K562 (cell line): ENCODE measurements around the gene KLHDC7A. TPM values are rescaled to one million over a fixed set of nuclear protein-coding genes. Genes with fewer than 3 reads are reported as not detected.

Source experiments
- ARID2 ChIP-seq: fragments of 450-650 bp; IDR thresholded peaks from 2 replicates; pipeline ENCODE4 v1.6.1; 2017; ENCODE audit warnings: antibody characterized with exemption, mild to moderate bottlenecking
- DDX20 ChIP-seq: fragments of 450-650 bp; IDR thresholded peaks from 2 replicates; pipeline ENCODE4 v1.6.1; 2016; ENCODE audit warnings: missing genetic modification characterization, low read depth, mild to moderate bottlenecking, missing compliant biosample characterization, moderate library complexity
- EWSR1 ChIP-seq: fragments of 450-650 bp; IDR thresholded peaks from 2 replicates; pipeline ENCODE4 v1.6.1; 2018; ENCODE audit warnings: borderline replicate concordance, mild to moderate bottlenecking, low read depth, moderate library complexity; ENCODE audit not compliant: partially characterized antibody
- FOXA3 ChIP-seq, 2 experiments: fragments of 450-650 bp in 1 of 2; sonication (generic) in 1 of 2; formaldehyde crosslinking; IDR thresholded peaks in 1 of 2; conservative IDR thresholded peaks in 1 of 2; 2 replicates each; pipeline versions ENCODE4 v1.4.0 to v1.8.0; 2020 to 2022; ENCODE audit warnings: mild to moderate bottlenecking in 2 of 2, missing genetic modification reagents in 1 of 2
- MCM7 ChIP-seq, 2 experiments: fragments of 450-650 bp; IDR thresholded peaks; 2 replicates each; pipeline ENCODE4 v1.6.1; 2016 to 2018
- PHF20 ChIP-seq: fragments of 450-650 bp; IDR thresholded peaks from 2 replicates; pipeline ENCODE4 v1.6.1; 2018; ENCODE audit not compliant: partially characterized antibody
- PPARD ChIP-seq: fragments of 250-450 bp; sonication (Bioruptor Pico); IDR thresholded peaks from 2 replicates; pipeline ENCODE4 v1.8.0; 2022; ENCODE audit warnings: inconsistent platforms, mild to moderate bottlenecking, moderate library complexity
- SIN3B ChIP-seq: fragments of 450-650 bp; IDR thresholded peaks from 2 replicates; pipeline ENCODE4 v1.6.1; 2017; ENCODE audit warnings: low read depth, mild to moderate bottlenecking, moderate library complexity
- SNIP1 ChIP-seq: fragments of 450-650 bp; IDR thresholded peaks from 2 replicates; pipeline ENCODE4 v1.7.1; 2017; ENCODE audit warnings: low read depth, mild to moderate bottlenecking
- TAF9B ChIP-seq: fragments of 450-650 bp; IDR thresholded peaks from 2 replicates; pipeline ENCODE4 v1.6.1; 2018; ENCODE audit warnings: mild to moderate bottlenecking; ENCODE audit not compliant: partially characterized antibody
- ZBTB17 ChIP-seq: fragments of 450-650 bp; formaldehyde crosslinking; IDR thresholded peaks from 2 replicates; pipeline ENCODE4 v1.4.0; 2020; ENCODE audit warnings: mild to moderate bottlenecking
- ZEB2 ChIP-seq: fragments of 450-650 bp; IDR thresholded peaks from 2 replicates; pipeline ENCODE4 v1.6.1; 2016
- ZNF140 ChIP-seq: fragments of 250-450 bp; sonication (Bioruptor Pico); IDR thresholded peaks from 2 replicates; pipeline ENCODE4 v1.8.0; 2021; ENCODE audit warnings: moderate library complexity, mild to moderate bottlenecking, inconsistent platforms
- ZNF274 ChIP-seq: IDR thresholded peaks from 2 replicates; pipeline ENCODE4 v1.6.1; 2011; ENCODE audit warnings: low read depth, mild to moderate bottlenecking, low read length, moderate library complexity, borderline replicate concordance
- ZNF384 ChIP-seq: IDR thresholded peaks from 2 replicates; pipeline ENCODE4 v1.6.1; 2012; ENCODE audit warnings: low read depth, low read length, improper control_type of control experiment
- ZNF431 ChIP-seq: sonication (generic); formaldehyde crosslinking; IDR thresholded peaks from 2 replicates; pipeline ENCODE4 v1.8.0; 2022; ENCODE audit warnings: mild to moderate bottlenecking, missing genetic modification reagents
- polyA plus RNA-seq, 8 experiments: library from polyadenylated mRNA; depleted of rRNA in 4 of 8; stranded (reverse) in 5 of 8; unstranded in 3 of 8; fragments of >200 nt; fragmentation: Nextera tagmentation in 2 of 8; fragmentation: Illumina TruSeq in 1 of 8; extraction: Ambion mirVana in 2 of 8; extraction: Trizol in 1 of 8; gene quantifications; 2 replicates each; pipeline versions ENCODE4 v1.2.1 to v1.2.3, GENCODE V29; 2011 to 2014; ENCODE audit warnings: inconsistent platforms in 1 of 8, missing spikeins in 1 of 8
- total RNA-seq, 7 experiments: library from RNA; depleted of rRNA in 6 of 7; stranded (reverse); fragments of >200 nt in 6 of 7; fragmentation: Illumina TruSeq in 2 of 7; extraction: Trizol in 2 of 7; gene quantifications; 2 replicates each; pipeline versions ENCODE4 v1.2.1 to v1.2.3, GENCODE V29; 2011 to 2021; ENCODE audit warnings: low replicate concordance in 1 of 7
- TF ChIP-seq, protein P1 (sequence below): fragments of 250-450 bp; sonication (Bioruptor Pico); IDR thresholded peaks from 2 replicates; pipeline ENCODE4 v1.4.0; 2020; ENCODE audit warnings: mild to moderate bottlenecking, moderate library complexity
- TF ChIP-seq, protein P2 (sequence below), 2 experiments: fragments of 450-650 bp; IDR thresholded peaks; 2 replicates each; pipeline ENCODE4 v1.6.1; 2016
- TF ChIP-seq, protein P3 (sequence below): sonication (generic); formaldehyde crosslinking; IDR thresholded peaks from 2 replicates; pipeline ENCODE4 v1.8.0; 2022; ENCODE audit warnings: mild to moderate bottlenecking, missing genetic modification reagents
- TF ChIP-seq, protein P4 (sequence below): fragments of 250-450 bp; sonication (Bioruptor Pico); IDR thresholded peaks from 2 replicates; pipeline ENCODE4 v1.8.0; 2022; ENCODE audit warnings: inconsistent platforms, mild to moderate bottlenecking, moderate library complexity, borderline replicate concordance
- TF ChIP-seq, protein P5 (sequence below): fragments of 450-650 bp; formaldehyde crosslinking; IDR thresholded peaks from 2 replicates; pipeline ENCODE4 v1.4.0; 2020; ENCODE audit warnings: mild to moderate bottlenecking, mixed read lengths

The KLHDC7A gene
- total and polyA plus RNA-seq, 9 of the 15 experiments (the other 6 are each of a cell fraction or from before 2014, with no cell fraction given): 0.01 to 0.02 (median 0.01) TPM; not detected in 6

DNA sequence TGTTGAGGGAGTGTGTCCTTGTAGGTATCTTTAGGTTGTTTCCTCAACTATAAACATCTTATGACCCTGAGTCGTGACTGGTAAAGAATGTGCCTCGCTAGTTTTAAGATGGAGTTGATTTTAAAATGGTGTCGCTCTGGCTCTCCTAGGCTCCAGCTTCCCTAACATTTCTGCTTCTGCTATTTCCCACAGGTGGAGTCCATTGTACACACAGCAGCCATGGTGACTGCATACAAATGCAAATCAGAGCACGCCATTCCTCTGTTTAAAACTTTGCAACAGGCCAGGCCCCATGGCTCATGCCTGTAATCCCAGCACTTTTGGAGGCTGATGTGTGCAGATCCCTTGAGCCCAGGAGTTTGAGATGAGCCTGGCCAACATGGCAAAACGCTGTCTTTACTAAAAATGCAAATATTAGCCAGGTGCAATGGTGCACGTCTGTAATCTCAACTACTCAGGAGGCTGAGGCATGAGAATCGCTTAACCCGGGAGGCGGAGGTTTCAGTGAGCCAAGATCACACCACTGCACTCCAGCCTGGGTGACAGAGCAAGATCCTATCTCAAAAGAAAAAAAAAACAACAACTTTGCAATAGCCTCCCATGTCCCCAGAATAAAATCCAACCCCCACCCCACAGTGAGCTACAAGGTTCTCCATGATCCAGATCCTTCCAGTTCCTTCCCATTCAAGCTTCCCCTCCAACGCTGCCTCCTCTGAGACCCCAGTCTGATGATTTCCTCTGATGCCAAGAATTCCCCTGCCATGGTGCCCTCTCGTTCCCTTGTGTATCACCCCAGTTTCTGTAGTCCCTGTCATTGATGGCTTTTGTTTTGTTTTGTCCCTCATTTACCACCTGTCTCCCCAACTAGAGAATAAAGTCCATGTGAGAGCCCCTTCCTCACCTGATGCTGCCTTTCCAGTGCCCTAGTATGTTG is 36.9 kb upstream of the KLHDC7A start (continued):
- TF ChIP-seq, protein P1, sequence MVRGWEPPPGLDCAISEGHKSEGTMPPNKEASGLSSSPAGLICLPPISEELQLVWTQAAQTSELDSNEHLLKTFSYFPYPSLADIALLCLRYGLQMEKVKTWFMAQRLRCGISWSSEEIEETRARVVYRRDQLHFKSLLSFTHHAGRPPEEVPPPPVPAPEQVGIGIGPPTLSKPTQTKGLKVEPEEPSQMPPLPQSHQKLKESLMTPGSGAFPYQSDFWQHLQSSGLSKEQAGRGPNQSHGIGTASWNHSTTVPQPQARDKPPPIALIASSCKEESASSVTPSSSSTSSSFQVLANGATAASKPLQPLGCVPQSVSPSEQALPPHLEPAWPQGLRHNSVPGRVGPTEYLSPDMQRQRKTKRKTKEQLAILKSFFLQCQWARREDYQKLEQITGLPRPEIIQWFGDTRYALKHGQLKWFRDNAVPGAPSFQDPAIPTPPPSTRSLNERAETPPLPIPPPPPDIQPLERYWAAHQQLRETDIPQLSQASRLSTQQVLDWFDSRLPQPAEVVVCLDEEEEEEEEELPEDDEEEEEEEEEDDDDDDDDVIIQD: no peak
- TF ChIP-seq PPARD (no peak), PHF20 (no peak), ZNF384 (peak; percentile 85), ZBTB17 (CRISPR knock-in tag) (peak; percentile 89), ARID2 (no peak), TAF9B (no peak), SIN3B (no peak), FOXA3 (CRISPR knock-in tag; conservative IDR thresholded peaks at IDR 0.05 in 1 of 2, IDR thresholded peaks at IDR 0.05 in 1 of 2) (no peak), MCM7 (IDR thresholded peaks at IDR 0.05) (no peak), EWSR1 (no peak), ZNF431 (no peak), ZNF140 (CRISPR knock-in tag) (no peak), DDX20 (tag) (peak; percentile 83), ZEB2 (no peak), ZNF274 (no peak), SNIP1 (no peak)
- TF ChIP-seq, protein P2, sequence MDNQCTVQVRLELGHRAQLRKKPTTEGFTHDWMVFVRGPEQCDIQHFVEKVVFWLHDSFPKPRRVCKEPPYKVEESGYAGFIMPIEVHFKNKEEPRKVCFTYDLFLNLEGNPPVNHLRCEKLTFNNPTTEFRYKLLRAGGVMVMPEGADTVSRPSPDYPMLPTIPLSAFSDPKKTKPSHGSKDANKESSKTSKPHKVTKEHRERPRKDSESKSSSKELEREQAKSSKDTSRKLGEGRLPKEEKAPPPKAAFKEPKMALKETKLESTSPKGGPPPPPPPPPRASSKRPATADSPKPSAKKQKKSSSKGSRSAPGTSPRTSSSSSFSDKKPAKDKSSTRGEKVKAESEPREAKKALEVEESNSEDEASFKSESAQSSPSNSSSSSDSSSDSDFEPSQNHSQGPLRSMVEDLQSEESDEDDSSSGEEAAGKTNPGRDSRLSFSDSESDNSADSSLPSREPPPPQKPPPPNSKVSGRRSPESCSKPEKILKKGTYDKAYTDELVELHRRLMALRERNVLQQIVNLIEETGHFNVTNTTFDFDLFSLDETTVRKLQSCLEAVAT (IDR thresholded peaks at IDR 0.05): no peak
- TF ChIP-seq, protein P3, sequence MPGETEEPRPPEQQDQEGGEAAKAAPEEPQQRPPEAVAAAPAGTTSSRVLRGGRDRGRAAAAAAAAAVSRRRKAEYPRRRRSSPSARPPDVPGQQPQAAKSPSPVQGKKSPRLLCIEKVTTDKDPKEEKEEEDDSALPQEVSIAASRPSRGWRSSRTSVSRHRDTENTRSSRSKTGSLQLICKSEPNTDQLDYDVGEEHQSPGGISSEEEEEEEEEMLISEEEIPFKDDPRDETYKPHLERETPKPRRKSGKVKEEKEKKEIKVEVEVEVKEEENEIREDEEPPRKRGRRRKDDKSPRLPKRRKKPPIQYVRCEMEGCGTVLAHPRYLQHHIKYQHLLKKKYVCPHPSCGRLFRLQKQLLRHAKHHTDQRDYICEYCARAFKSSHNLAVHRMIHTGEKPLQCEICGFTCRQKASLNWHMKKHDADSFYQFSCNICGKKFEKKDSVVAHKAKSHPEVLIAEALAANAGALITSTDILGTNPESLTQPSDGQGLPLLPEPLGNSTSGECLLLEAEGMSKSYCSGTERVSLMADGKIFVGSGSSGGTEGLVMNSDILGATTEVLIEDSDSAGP (CRISPR knock-in tag): no peak
- TF ChIP-seq, protein P4, sequence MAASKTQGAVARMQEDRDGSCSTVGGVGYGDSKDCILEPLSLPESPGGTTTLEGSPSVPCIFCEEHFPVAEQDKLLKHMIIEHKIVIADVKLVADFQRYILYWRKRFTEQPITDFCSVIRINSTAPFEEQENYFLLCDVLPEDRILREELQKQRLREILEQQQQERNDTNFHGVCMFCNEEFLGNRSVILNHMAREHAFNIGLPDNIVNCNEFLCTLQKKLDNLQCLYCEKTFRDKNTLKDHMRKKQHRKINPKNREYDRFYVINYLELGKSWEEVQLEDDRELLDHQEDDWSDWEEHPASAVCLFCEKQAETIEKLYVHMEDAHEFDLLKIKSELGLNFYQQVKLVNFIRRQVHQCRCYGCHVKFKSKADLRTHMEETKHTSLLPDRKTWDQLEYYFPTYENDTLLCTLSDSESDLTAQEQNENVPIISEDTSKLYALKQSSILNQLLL: no peak
- TF ChIP-seq, protein P5, sequence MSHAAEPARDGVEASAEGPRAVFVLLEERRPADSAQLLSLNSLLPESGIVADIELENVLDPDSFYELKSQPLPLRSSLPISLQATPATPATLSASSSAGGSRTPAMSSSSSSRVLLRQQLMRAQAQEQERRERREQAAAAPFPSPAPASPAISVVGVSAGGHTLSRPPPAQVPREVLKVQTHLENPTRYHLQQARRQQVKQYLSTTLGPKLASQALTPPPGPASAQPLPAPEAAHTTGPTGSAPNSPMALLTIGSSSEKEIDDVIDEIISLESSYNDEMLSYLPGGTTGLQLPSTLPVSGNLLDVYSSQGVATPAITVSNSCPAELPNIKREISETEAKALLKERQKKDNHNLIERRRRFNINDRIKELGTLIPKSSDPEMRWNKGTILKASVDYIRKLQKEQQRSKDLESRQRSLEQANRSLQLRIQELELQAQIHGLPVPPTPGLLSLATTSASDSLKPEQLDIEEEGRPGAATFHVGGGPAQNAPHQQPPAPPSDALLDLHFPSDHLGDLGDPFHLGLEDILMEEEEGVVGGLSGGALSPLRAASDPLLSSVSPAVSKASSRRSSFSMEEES (CRISPR knock-in tag): no peak; the same call in 1 of the 2 replicates
